CD4-positive, alpha-beta T cell treated with Interleukin-2 at 100 ng/mL for 4 hours (primary cell): ENCODE measurements around the gene OR6F1.
"Not testable (repeated sequence)": the region's sequence is repeated elsewhere in the genome, so short reads cannot be mapped to it uniquely, and the experiment has no call there.

ENCODE experiments used
- DNase-seq: peaks from one replicate; pipeline ENCODE4 v3.0.0-alpha.2; 2020; ENCODE audit warnings: low spot score

The OR6F1 gene

DNA sequence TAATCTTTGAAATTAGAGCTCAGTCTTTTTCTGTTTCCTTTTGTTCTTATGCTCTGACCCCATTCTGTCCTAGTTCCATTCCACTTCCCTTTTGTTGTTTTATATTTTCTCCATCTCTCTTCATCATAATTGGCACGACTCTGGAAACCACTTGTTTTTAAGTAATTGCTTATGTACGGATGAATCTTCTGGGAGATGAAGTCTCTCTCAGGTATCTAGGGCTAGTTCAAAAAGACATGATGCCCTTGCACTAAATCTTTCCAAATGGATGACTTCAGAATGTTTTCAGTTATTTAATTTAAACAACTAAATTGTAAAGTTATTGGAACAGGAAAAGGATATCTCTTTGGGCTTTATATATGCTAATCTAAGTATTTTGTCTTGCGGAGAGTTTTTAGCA lies at the start of gene OR6F1:
Gene OR6F1 (minus strand): TSS at position 101 of the 400 bp plus-strand sequence. CDS start 3,891 bp downstream, outside the sequence.
- no peak for DNase-seq

DNA sequence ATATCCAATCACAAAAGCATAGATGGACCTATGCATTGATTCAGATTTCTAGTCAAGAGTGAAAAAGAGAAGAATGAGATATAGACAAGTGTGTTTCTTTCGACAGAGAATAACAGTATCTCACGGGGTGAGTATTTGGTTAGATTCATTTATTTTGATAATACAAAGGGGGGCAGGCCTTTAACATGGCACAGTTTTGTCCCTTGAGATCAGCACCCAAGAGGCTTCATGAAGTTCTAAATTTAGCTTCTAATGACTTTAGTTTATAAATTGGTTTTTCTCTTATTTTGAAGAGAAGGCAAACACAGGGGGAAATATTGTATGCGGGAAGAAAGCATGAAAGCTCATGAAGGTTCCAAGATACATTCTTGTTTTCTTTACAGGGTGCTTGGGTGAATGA lies 44.0 kb upstream of the OR6F1 start, which contains the start of gene OR1C1:
Gene OR1C1 (minus strand): TSS at position 101 of the 400 bp plus-strand sequence. CDS start 2,150 bp downstream, outside the sequence.
- DNase-seq = no peak

DNA sequence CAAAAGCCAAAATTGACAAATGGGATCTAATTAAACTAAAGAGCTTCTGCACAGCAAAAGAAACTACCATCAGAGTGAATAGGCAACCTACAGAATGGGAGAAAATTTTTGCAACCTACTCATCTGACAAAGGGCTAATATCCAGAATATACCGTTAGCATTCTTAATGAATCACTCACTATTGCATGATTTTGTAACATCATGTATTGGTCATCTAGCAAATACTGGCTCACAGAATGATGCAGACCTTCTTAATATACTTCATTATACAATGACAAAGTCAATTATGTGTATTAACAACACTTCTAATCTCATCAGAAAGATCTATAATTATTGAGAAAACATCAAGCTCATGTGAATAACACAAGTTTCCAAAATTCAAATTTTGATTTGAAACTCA lies 37.9 kb upstream of the OR6F1 start:
- not testable (repeated sequence) for DNase-seq

DNA sequence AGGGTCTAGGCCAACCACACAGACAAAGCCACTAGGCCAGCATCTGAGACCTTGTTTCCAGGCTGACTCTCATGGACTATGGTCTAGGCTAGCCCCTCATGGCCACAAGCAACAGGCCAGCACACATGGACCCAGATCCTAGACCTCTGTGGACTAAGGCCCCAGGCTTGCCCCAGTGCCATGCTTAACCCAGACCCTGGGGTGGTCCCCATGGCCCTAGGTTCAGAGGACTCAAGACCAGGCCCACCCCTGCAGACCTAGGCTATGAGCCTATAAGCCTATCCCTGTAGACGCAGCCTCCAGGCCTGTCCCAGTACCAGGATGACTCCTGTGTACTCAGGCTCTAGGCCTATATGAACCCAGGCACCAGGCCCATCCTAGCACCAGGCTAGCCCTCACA lies 33.4 kb upstream of the OR6F1 start:
- DNase-seq = no peak

DNA sequence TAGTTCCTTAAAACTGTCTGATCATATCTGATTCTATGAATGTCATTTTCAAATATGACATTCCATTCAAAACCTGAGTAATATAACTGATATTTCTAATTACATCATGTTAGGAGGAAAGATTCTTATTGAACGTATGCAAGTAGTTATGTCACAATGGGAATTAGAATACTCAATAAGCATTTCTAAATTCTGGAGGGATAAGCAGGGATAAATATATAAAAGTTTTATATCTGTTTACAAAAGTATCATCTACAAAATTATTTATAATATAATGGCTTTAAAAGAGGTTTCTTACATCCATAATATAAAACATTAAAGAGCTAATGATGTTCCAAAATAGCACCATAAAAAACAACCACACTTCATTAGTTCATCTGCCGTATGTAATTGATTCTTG lies 31.6 kb upstream of the OR6F1 start, which contains the start of gene OR14A2:
Gene OR14A2 (minus strand): TSS at position 101 of the 400 bp plus-strand sequence.
- no peak for DNase-seq

DNA sequence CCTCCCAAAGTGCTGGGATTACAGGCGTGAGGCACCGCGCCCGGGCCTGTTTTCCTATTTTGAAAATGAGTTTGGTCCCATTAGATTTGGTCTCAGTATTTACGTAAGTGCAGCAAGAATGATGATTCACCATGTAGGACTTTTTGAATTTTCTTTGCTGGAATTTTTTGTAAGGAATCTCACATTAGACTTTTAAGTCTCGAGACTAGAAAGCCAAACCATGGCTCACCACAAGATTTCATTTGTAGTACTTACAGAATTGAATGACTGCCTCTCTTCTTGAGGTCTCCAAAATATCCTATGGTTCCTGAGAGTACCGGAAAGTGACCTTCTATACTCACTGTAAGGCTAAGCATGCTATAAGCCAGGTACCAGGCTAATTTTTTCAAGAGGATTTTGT lies 31.2 kb upstream of the OR6F1 start:
- no peak for DNase-seq

DNA sequence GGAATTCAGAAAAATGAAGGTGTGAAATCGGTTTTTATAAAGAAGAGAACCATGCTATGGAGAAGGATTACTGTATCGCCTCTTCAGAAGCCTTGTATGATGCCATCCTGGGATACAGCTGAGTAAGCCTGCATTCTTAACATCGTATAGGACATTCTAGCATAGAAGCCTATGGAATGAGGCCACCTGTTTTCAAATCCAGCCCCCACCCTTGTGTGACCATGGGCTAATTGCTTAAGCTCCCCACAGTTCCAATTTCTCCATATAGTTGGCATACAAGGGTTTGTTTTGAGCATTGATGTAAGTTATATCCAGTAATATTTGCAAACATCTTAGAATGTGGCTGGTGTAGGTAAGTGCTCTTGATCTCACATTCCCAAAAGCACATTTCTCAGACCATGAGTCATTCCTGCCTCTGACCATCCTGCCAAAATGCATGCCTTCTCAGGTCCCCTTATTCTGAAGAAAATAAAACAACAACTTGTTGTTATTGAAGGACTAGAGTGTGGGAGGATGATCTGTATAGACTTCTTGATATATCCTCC lies 30.0 kb upstream of the OR6F1 start:
- no peak for DNase-seq

DNA sequence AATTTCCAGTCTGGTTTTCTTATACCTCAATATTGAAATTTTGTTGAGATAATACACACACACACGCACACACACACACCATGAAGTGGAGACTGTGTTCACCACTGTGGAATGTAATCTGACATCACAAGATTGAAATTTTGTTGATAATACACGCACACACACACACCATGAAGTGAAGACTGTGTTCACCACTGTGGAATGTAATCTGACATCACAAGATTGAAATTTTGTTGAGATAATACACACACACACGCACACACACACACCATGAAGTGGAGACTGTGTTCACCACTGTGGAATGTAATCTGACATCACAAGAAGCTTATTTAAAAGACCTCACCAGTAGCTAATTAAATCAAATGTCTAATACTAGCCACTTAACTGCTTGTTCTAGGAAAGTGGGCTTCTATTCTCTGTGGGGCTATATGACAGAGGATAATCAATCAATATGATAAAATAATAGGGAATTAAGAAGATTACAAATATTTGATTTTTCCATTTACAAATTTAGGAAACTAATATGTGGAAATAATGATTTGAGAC lies 25.8 kb upstream of the OR6F1 start:
- DNase-seq = not testable (repeated sequence)

DNA sequence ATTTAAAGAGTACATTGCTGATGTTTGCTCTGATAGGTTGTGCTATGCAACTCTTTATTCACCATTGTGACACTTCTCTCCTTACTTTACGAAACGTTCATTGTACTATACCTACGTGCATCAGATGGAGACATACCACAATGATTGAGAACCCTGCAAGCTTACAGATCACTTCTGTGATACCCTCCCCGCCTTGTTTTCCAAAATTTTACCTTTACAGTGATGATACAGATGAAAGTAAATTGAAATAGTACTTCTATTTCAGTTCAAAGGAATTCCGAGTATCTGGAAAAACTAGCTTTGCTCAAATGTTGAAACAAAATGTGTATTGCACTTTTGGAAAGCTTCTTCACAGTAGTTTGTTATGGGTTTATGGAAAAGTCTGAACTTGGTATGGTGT lies 25.3 kb upstream of the OR6F1 start:
- no peak for DNase-seq

DNA sequence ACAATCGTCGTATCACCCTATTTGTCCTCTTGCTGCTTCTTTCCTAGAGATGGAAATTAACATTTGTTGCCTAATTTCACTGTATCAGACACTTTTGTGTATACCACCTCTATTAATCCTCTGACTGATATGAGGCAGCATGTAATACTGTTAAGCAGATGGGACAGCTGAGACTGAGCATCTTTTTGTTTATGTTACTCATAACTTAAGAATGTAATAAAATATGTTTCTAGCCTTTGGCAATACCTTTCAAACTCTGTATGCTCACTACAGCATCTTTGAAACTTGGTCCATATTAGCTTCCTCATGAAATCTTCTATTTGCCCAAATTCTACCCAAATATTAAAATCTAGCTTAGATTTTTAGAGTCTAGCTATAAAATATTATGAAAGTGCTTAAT lies 24.3 kb upstream of the OR6F1 start:
- DNase-seq = no peak

DNA sequence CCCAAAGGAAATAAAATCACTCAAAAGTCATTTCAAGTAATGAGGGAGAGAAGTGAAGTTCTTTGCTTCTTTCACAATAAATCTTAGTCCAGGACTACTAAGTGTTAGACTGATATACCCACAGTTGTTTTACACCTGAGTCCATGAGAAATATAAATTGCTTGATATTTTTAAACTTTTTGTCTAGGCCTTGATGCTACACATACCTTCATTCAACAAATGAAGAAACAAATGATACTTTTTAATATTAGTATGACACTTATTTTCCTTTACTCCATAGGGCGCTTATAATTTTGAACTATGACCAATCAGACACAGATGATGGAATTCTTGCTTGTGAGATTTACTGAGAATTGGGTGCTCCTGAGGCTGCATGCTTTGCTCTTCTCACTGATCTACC lies 21.9 kb upstream of the OR6F1 start, which contains the start of gene OR14K1:
Gene OR14K1 (plus strand): TSS at position 301 of the 400 bp plus-strand sequence. CDS start 0 bp downstream, at position 301.
- no peak for DNase-seq

DNA sequence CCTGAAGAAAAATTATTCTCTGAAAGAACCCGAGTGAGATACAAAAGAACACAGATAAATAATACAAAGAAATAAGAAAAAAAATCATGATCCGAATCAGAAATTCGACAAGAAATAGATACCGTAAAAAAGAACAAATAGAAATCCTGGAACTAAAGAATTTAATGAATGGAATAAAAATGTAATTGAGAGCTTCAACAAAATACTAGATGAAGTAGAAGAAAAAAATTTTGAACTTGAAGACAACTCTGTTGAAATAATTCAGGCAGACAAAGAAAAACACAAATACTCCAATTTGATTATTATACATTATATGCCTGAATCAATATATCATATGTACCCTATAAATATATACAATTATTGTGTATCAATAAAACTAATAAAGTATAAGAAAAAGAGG lies 4.8 kb upstream of the OR6F1 start:
- no peak for DNase-seq

DNA sequence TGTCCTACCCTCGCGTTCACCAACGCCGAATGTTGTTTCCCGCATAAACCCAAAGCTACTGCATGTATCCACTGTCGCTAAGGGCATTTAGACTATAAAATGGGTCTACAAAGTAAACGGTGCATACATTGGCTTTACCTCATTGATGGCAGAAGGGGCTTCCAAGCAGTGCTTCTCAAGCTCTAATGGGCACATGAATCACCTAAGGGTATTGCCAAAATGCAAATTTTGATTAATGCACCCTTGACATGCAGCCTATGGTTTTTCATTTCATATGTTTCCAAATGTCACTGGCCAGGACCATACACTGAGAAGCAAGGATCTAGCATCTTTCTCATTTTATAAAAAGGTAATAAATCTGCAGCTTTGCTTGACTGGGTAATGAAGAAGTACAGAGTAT lies 2.7 kb downstream of the OR6F1 start:
- DNase-seq = no peak

DNA sequence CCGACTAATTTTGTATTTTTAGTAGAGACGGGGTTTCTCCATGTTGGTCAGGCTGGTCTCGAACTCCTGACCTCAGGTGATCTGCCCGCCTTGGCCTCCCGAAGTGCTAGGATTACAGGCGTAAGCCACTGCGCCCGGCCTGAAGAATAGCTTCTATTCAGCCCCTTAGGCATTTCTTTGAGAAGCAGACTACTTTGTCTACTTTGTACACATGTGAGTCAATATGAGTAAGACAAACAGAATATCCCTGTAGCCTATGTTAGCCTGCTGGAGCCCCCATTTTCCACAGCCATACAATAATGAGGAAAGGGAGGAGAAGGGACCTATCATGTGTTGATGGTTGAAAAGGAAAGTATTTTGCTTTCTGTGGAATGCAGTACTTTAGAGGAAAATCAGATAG lies 5.8 kb downstream of the OR6F1 start:
- not testable (repeated sequence) for DNase-seq

DNA sequence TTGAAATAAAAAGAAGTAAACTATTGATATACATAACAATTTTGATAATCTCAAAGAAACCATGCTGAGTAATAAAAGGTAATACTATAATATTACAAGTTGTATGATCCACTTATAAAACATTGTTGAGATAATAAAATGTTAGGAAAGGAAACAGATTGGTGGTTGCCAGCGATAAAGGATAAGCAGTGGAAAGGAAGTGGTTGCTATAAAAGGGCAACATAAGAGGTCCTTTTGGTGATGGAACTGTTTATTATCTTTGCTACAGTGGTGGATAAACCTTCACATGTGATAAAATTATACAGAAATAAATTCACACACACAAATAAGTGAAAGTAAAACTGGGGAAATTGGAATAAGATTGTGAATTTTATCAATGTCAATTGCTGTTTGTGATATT lies 15.1 kb downstream of the OR6F1 start:
- DNase-seq = no peak

DNA sequence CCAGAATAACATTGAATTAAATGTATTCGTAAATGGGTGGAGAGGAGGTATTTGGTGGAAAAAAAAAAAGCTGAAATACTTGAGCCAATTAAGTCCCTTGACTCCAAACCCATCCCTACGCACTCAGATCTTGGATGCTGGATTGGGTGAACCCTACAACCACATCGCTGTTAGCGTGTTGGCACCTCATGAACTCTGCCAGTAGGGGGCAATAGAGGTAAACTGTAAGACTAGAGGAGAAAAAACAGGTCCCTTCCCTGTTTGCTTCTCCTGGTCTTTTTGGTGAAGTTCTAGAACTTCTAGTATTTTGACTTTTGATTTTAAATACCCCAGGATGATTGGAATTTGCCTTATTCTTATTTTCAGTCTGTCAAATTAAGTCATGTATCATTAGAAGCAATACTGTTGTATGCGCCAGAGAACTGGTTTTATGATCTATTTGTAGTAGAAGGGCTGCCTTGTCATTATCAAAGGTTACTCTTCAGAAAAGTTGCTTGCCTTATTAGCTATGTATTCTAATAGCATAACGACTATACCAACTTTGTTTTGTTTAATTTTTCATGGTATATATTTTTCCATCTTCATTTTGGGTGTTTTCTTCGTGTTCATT lies 35.1 kb downstream of the OR6F1 start:
- DNase-seq = peak; percentile 32

DNA sequence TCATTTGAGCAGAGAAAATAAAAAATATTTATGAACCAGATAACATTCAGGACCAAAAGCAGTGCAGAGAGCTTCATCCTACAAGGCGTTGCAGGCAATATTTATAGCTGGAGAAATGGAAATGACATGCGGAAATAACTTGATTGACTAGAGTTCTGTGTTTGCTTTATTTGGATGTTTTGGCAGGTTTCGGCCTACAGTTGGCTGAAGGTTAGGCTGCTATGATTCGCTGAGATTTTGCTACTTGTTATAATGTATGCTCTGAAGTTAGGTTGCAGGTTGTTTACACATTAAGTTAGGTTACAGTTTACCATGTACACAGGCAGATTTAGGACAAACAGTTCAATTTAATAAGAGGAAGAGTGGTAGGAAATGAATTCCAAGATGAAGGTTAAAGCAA lies 36.3 kb downstream of the OR6F1 start:
- DNase-seq = no peak

DNA sequence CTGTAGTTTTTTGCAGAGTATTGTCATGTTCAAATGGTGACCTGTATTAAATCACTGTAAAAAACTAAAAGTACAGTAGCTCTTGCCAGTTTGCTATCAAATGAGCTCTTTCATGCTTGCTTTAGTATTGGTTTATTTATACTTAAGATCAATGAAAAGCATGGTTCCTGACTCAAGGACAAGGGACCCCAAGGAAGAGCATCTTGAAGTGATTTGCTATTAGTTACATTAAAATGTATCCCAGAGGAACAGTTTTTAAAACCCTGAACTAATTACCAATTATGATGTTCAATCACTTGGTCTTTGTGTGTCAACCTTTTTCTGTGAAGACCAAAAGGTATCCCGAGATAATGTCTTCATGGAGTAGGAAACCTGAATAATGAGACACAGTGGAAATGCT lies 36.8 kb downstream of the OR6F1 start, which contains the start of gene OR13G1:
Gene OR13G1 (minus strand): TSS at position 101 of the 400 bp plus-strand sequence. CDS start 6,698 bp downstream, outside the sequence.
- no peak for DNase-seq

DNA sequence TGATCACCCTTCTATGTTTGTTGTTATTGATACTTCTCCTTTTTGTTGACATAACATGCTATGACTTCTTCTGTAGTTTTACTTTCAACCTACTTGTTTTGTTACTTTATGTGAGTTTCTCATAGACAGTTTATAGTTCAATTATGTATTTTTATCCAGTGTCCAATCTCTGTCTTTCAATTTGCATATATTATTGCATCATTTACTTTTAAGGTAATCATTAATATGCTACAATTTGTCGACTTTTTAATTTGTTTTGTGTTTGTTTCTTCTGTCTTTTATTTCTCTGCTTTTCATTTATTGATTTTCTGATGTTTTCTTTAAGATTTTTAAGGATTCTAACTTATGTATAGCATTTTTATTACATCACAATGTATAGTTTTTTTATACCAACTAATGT lies 47.2 kb downstream of the OR6F1 start:
- DNase-seq = no peak
